Measurements from ENCODE around the gene MEI1.
A peak's percentile ranks its signal among the peaks of the same experiment; 100 is the strongest.

The MEI1 gene

GRCh38 chr22:41762980-41763779 is 63.9 kb downstream of the MEI1 start:
- Histone ChIP-seq H3K36me3 (ENCODE audit: control insufficient read depth, insufficient read depth, low read length) (no peaks in the 10 kb centered on the region), H3K79me1 (ENCODE audit: low read length) (no peaks in the 10 kb centered on the region), H4K5ac (ENCODE audit: low read length) (no peak overlapping the region), H2BK15ac (replicated peaks; ENCODE audit: low read depth) (no peak overlapping the region), H3K18ac (ENCODE audit: low read length) (no peak overlapping the region), H3K4me3 (ENCODE audit: low read length) (no peak overlapping the region), H2BK5ac (ENCODE audit: low read length) (no peak overlapping the region), H2AK5ac (ENCODE audit: low read length) (no peak overlapping the region), H3K9ac (ENCODE audit: low read length) (no peak overlapping the region), H3K56ac (ENCODE audit: low read length) (peak overlapping the region; percentile 42), H3K4me1 (ENCODE audit: control insufficient read depth, low read depth, low read length) (no peaks in the 10 kb centered on the region), H3K27me3 (ENCODE audit: insufficient read depth, low read length, poor library complexity) (no peaks in the 10 kb centered on the region), H3K79me2 (ENCODE audit: control insufficient read depth, insufficient read depth, low read length) (no peaks in the 10 kb centered on the region), H2BK120ac (ENCODE audit: low read depth, low read length) (no peak overlapping the region), H3K4ac (ENCODE audit: low read depth, low read length) (no peak overlapping the region), H4K8ac (ENCODE audit: low read depth, low read length) (no peak overlapping the region), H3K27ac (ENCODE audit: low read depth, low read length) (no peak overlapping the region), H3K23ac (ENCODE audit: low read length) (no peak overlapping the region), H3K4me2 (ENCODE audit: low read length) (no peak overlapping the region)
- DNase-seq: peak; percentile 94
- WGBS (ENCODE audit: extremely low coverage, insufficient coverage, low lambda C conversion rate): no CpG with 5 or more reads among the region's 14 CpGs

GRCh38 chr22:41766476-41766875 is 67.2 kb downstream of the MEI1 start:
- no CpG with 5 or more reads among the region's 5 CpGs for WGBS (ENCODE audit: extremely low coverage, insufficient coverage, low lambda C conversion rate)
- H2BK5ac ChIP-seq (ENCODE audit: low read length): no peak overlapping the region
- no peak overlapping the region for H3K18ac ChIP-seq (ENCODE audit: low read length)
- no peak overlapping the region for H4K5ac ChIP-seq (ENCODE audit: low read length)
- H3K56ac ChIP-seq (ENCODE audit: low read length): no peak overlapping the region
- H2BK120ac ChIP-seq (ENCODE audit: low read depth, low read length): no peak overlapping the region
- no peak overlapping the region for H3K4me2 ChIP-seq (ENCODE audit: low read length)
- no peak for DNase-seq
- no peak overlapping the region for H3K9ac ChIP-seq (ENCODE audit: low read length)
- no peaks in the 10 kb centered on the region for H3K79me1 ChIP-seq (ENCODE audit: low read length)
- H3K79me2 ChIP-seq (ENCODE audit: control insufficient read depth, insufficient read depth, low read length): no peaks in the 10 kb centered on the region
- no peak overlapping the region for H3K4me3 ChIP-seq (ENCODE audit: low read length)
- H3K27ac ChIP-seq (ENCODE audit: low read depth, low read length): no peak overlapping the region
- no peaks in the 10 kb centered on the region for H3K4me1 ChIP-seq (ENCODE audit: control insufficient read depth, low read depth, low read length)
- no peak overlapping the region for H4K8ac ChIP-seq (ENCODE audit: low read depth, low read length)
- no peak overlapping the region for H2AK5ac ChIP-seq (ENCODE audit: low read length)
- no peaks in the 10 kb centered on the region for H3K36me3 ChIP-seq (ENCODE audit: control insufficient read depth, insufficient read depth, low read length)
- H3K23ac ChIP-seq (ENCODE audit: low read length): no peak overlapping the region
- H3K27me3 ChIP-seq (ENCODE audit: insufficient read depth, low read length, poor library complexity): no peaks in the 10 kb centered on the region
- no peak overlapping the region for H2BK15ac ChIP-seq (replicated peaks; ENCODE audit: low read depth)
- no peak overlapping the region for H3K4ac ChIP-seq (ENCODE audit: low read depth, low read length)

GRCh38 chr22:41768430-41768829 is 69.1 kb downstream of the MEI1 start:
- no peak overlapping the region for H3K18ac ChIP-seq (ENCODE audit: low read length)
- H3K4me3 ChIP-seq (ENCODE audit: low read length): no peak overlapping the region
- no CpG with 5 or more reads among the region's 2 CpGs for WGBS (ENCODE audit: extremely low coverage, insufficient coverage, low lambda C conversion rate)
- peak; percentile 46 for DNase-seq
- no peak overlapping the region for H4K5ac ChIP-seq (ENCODE audit: low read length)
- H2BK15ac ChIP-seq (replicated peaks; ENCODE audit: low read depth): no peak overlapping the region
- H3K4me2 ChIP-seq (ENCODE audit: low read length): no peak overlapping the region
- H3K56ac ChIP-seq (ENCODE audit: low read length): no peak overlapping the region
- H2AK5ac ChIP-seq (ENCODE audit: low read length): no peak overlapping the region
- no peaks in the 10 kb centered on the region for H3K36me3 ChIP-seq (ENCODE audit: control insufficient read depth, insufficient read depth, low read length)
- no peaks in the 10 kb centered on the region for H3K79me2 ChIP-seq (ENCODE audit: control insufficient read depth, insufficient read depth, low read length)
- H3K23ac ChIP-seq (ENCODE audit: low read length): no peak overlapping the region
- H3K27me3 ChIP-seq (ENCODE audit: insufficient read depth, low read length, poor library complexity): no peaks in the 10 kb centered on the region
- H3K79me1 ChIP-seq (ENCODE audit: low read length): no peaks in the 10 kb centered on the region
- no peaks in the 10 kb centered on the region for H3K4me1 ChIP-seq (ENCODE audit: control insufficient read depth, low read depth, low read length)
- H2BK5ac ChIP-seq (ENCODE audit: low read length): no peak overlapping the region
- H3K27ac ChIP-seq (ENCODE audit: low read depth, low read length): no peak overlapping the region
- no peak overlapping the region for H3K4ac ChIP-seq (ENCODE audit: low read depth, low read length)
- H4K8ac ChIP-seq (ENCODE audit: low read depth, low read length): no peak overlapping the region
- H2BK120ac ChIP-seq (ENCODE audit: low read depth, low read length): no peak overlapping the region
- H3K9ac ChIP-seq (ENCODE audit: low read length): no peak overlapping the region

- no peak overlapping the region for H3K9ac ChIP-seq (ENCODE audit: low read length)
- no peak overlapping the region for H2BK5ac ChIP-seq (ENCODE audit: low read length)
- H3K27me3 ChIP-seq (ENCODE audit: insufficient read depth, low read length, poor library complexity): no peaks in the 10 kb centered on the region
- H2AK5ac ChIP-seq (ENCODE audit: low read length): no peak overlapping the region
- no peak overlapping the region for H3K4me3 ChIP-seq (ENCODE audit: low read length)
- H2BK120ac ChIP-seq (ENCODE audit: low read depth, low read length): no peak overlapping the region
- WGBS (ENCODE audit: extremely low coverage, insufficient coverage, low lambda C conversion rate): no CpG with 5 or more reads among the region's 5 CpGs
- no peak overlapping the region for H4K5ac ChIP-seq (ENCODE audit: low read length)
- H3K18ac ChIP-seq (ENCODE audit: low read length): no peak overlapping the region
- no peak overlapping the region for H3K27ac ChIP-seq (ENCODE audit: low read depth, low read length)
- H4K8ac ChIP-seq (ENCODE audit: low read depth, low read length): no peak overlapping the region
- H3K4me1 ChIP-seq (ENCODE audit: control insufficient read depth, low read depth, low read length): no peaks in the 10 kb centered on the region
- H3K23ac ChIP-seq (ENCODE audit: low read length): no peak overlapping the region
- no peak overlapping the region for H3K4me2 ChIP-seq (ENCODE audit: low read length)
- H3K4ac ChIP-seq (ENCODE audit: low read depth, low read length): no peak overlapping the region
- H3K79me2 ChIP-seq (ENCODE audit: control insufficient read depth, insufficient read depth, low read length): no peaks in the 10 kb centered on the region
- H3K56ac ChIP-seq (ENCODE audit: low read length): no peak overlapping the region
- no peaks in the 10 kb centered on the region for H3K79me1 ChIP-seq (ENCODE audit: low read length)
- no peak overlapping the region for H2BK15ac ChIP-seq (replicated peaks; ENCODE audit: low read depth)
- no peaks in the 10 kb centered on the region for H3K36me3 ChIP-seq (ENCODE audit: control insufficient read depth, insufficient read depth, low read length)
- no peak for DNase-seq
Measured at GRCh38 chr22:41770715-41771468, 71.6 kb downstream of the MEI1 start.

- Histone ChIP-seq H3K23ac (ENCODE audit: low read length) (no peak overlapping the region), H3K56ac (ENCODE audit: low read length) (no peak overlapping the region), H3K4me1 (ENCODE audit: control insufficient read depth, low read depth, low read length) (no peaks in the 10 kb centered on the region), H3K36me3 (ENCODE audit: control insufficient read depth, insufficient read depth, low read length) (no peaks in the 10 kb centered on the region), H4K8ac (ENCODE audit: low read depth, low read length) (no peak overlapping the region), H3K27ac (ENCODE audit: low read depth, low read length) (no peak overlapping the region), H3K79me2 (ENCODE audit: control insufficient read depth, insufficient read depth, low read length) (no peaks in the 10 kb centered on the region), H3K27me3 (ENCODE audit: insufficient read depth, low read length, poor library complexity) (no peaks in the 10 kb centered on the region), H3K18ac (ENCODE audit: low read length) (no peak overlapping the region), H2BK5ac (ENCODE audit: low read length) (no peak overlapping the region), H2AK5ac (ENCODE audit: low read length) (no peak overlapping the region), H2BK15ac (replicated peaks; ENCODE audit: low read depth) (no peak overlapping the region), H3K4me3 (ENCODE audit: low read length) (no peak overlapping the region), H2BK120ac (ENCODE audit: low read depth, low read length) (no peak overlapping the region), H3K9ac (ENCODE audit: low read length) (no peak overlapping the region), H3K4ac (ENCODE audit: low read depth, low read length) (no peak overlapping the region), H4K5ac (ENCODE audit: low read length) (no peak overlapping the region), H3K4me2 (ENCODE audit: low read length) (no peak overlapping the region), H3K79me1 (ENCODE audit: low read length) (no peaks in the 10 kb centered on the region)
- WGBS (ENCODE audit: extremely low coverage, insufficient coverage, low lambda C conversion rate): no CpG with 5 or more reads among the region's 4 CpGs
- no peak for DNase-seq
Measured at GRCh38 chr22:41772198-41772597, 72.9 kb downstream of the MEI1 start.

Measured in mesendoderm (in vitro differentiated cells).